ENCODE results near the gene PVALEF. TPM values are rescaled to one million over a fixed set of nuclear protein-coding genes. Genes with fewer than 3 reads are reported as not detected.

Gene PVALEF
- total and polyA plus RNA-seq, 2 of the 13 experiments (the other 11 are each of a cell fraction or from before 2014, with no cell fraction given) = 0.18 TPM

- TF ChIP-seq ZNF646 (CRISPR knock-in tag; IDR thresholded peaks at IDR 0.05) = peak; percentile 12; the same call in 1 of the 2 replicates
- peak; percentile 31; the same call in 1 of the 2 replicates for TF ChIP-seq GFI1 (CRISPR knock-in tag; IDR thresholded peaks at IDR 0.05; ENCODE audit: borderline replicate concordance)
- TF ChIP-seq ZNF660 (CRISPR knock-in tag; IDR thresholded peaks at IDR 0.05; ENCODE audit: borderline replicate concordance, low read depth) = 0 out of 2 replicates have a peak, but pooled peaks have one; percentile 44
- peak; percentile 44; the same call in 1 of the 2 replicates for TF ChIP-seq YEATS2 (CRISPR knock-in tag; IDR thresholded peaks at IDR 0.05; ENCODE audit: borderline replicate concordance)
- peak; percentile 87; the same call in 1 of the 2 replicates for TF ChIP-seq ZNF580 (CRISPR knock-in tag; IDR thresholded peaks at IDR 0.05; ENCODE audit: borderline replicate concordance, low read depth)
- TF ChIP-seq ZNF790 (CRISPR knock-in tag; IDR thresholded peaks at IDR 0.05; ENCODE audit: borderline replicate concordance) = no peak
- peak; percentile 55; the same call in 1 of the 2 replicates for TF ChIP-seq MIER3 (CRISPR knock-in tag; IDR thresholded peaks at IDR 0.05; ENCODE audit: borderline replicate concordance)
- TF ChIP-seq ZNF275 (CRISPR knock-in tag; IDR thresholded peaks at IDR 0.05; ENCODE audit: borderline replicate concordance) = no peak; the same call in 1 of the 2 replicates
- TF ChIP-seq ZFP82 (CRISPR knock-in tag; IDR thresholded peaks at IDR 0.05; ENCODE audit: borderline replicate concordance) = peak; percentile 60; the same call in 1 of the 2 replicates
- TF ChIP-seq E2F5 (CRISPR knock-in tag; conservative IDR thresholded peaks at IDR 0.05) = peak; percentile 96
- TF ChIP-seq ZNF678 (CRISPR knock-in tag; IDR thresholded peaks at IDR 0.05) = peak; percentile 71; the same call in 1 of the 2 replicates
- peak; percentile 76 for TF ChIP-seq PHF20 (CRISPR knock-in tag; IDR thresholded peaks at IDR 0.05)
- TF ChIP-seq REL (CRISPR knock-in tag; conservative IDR thresholded peaks at IDR 0.05) = no peak
- peak; percentile 59; the same call in 1 of the 2 replicates for TF ChIP-seq LBX2 (CRISPR knock-in tag; IDR thresholded peaks at IDR 0.05; ENCODE audit: borderline replicate concordance)
- peak; percentile 84 for TF ChIP-seq ZNF362 (CRISPR knock-in tag; IDR thresholded peaks at IDR 0.05; ENCODE audit: borderline replicate concordance)
- 0 out of 2 replicates have a peak, but pooled peaks have one; percentile 7 for TF ChIP-seq SOX5 (CRISPR knock-in tag; IDR thresholded peaks at IDR 0.05; ENCODE audit: borderline replicate concordance)
Observed at GRCh38 chr17:81222906-81223761, 57.8 kb downstream of the PVALEF start, which contains the start of gene CEP131 (continued).
